Neural cell (in vitro differentiated cells): Measurements from ENCODE around the gene KRT40. TPM values are rescaled to one million over a fixed set of nuclear protein-coding genes. Genes with fewer than 3 reads are reported as not detected.

Experiments used
- H2AFZ ChIP-seq: fragments of 200-600, 300-800 bp; sonication (generic), shearing (Covaris generic); 2 replicates; pipeline ENCODE4 v1.6.0; 2014; ENCODE audit warnings: low read depth, mild to moderate bottlenecking, antibody characterized with exemption, low read length, moderate library complexity
- H3F3A ChIP-seq: fragments of 200-600 bp; shearing (Covaris generic); 2 replicates; pipeline ENCODE4 v1.6.1; 2016; ENCODE audit warnings: mild to moderate bottlenecking, moderate library complexity, mixed read lengths, antibody characterized with exemption, low read length; ENCODE audit not compliant: insufficient read depth, poor library complexity, severe bottlenecking
- H3K27ac ChIP-seq: fragments of 200-600, 300-800 bp; sonication (generic), shearing (Covaris generic); 2 replicates; pipeline ENCODE4 v1.5.1; 2014; ENCODE audit warnings: mild to moderate bottlenecking, low read length, moderate library complexity
- H3K27me3 ChIP-seq: fragments of 300-800, 200-600 bp; sonication (generic), shearing (Covaris generic); 2 replicates; pipeline ENCODE4 v1.6.0; 2014; ENCODE audit warnings: mild to moderate bottlenecking, low read depth, low read length, moderate library complexity; ENCODE audit not compliant: insufficient read depth
- H3K36me3 ChIP-seq: fragments of 300-800, 200-600 bp; sonication (generic), shearing (Covaris generic); 2 replicates; pipeline ENCODE4 v1.5.1; 2014; ENCODE audit warnings: mild to moderate bottlenecking, antibody characterized with exemption, low read length, moderate library complexity; ENCODE audit not compliant: insufficient read depth
- H3K4me2 ChIP-seq: fragments of 300-800, 200-600 bp; sonication (generic), shearing (Covaris generic); 2 replicates; pipeline ENCODE4 v1.6.0; 2014; ENCODE audit warnings: mild to moderate bottlenecking, low read length
- H3K4me3 ChIP-seq: fragments of 300-800, 200-600 bp; sonication (generic), shearing (Covaris generic); 2 replicates; pipeline ENCODE4 v1.5.1; 2014; ENCODE audit warnings: mild to moderate bottlenecking, low read length, moderate library complexity
- H3K79me2 ChIP-seq: fragments of 200-600 bp; shearing (Covaris generic); replicated peaks from 2 replicates; pipeline ENCODE4 v1.6.0; 2014; ENCODE audit warnings: mild to moderate bottlenecking, low read length, moderate library complexity; ENCODE audit not compliant: insufficient read depth
- H3K9ac ChIP-seq: fragments of 300-800, 200-600 bp; sonication (generic), shearing (Covaris generic); 2 replicates; pipeline ENCODE4 v1.6.1; 2016; ENCODE audit warnings: mild to moderate bottlenecking, low read length, mixed read lengths
- H3K9me2 ChIP-seq: fragments of 200-600 bp; shearing (Covaris generic); 2 replicates; pipeline ENCODE4 v1.6.1; 2016; ENCODE audit warnings: mild to moderate bottlenecking, low read length, mixed read lengths; ENCODE audit not compliant: insufficient read depth
- H3K9me3 ChIP-seq: fragments of 200-600, 300-800 bp; sonication (generic), shearing (Covaris generic); 2 replicates; pipeline ENCODE4 v1.6.1; 2016; ENCODE audit warnings: mild to moderate bottlenecking, mixed run types, low read length, moderate library complexity, mixed read lengths
- H4K20me1 ChIP-seq: fragments of 200-600 bp; shearing (Covaris generic); 2 replicates; pipeline ENCODE4 v1.6.1; 2016; ENCODE audit warnings: mild to moderate bottlenecking, mixed run types; ENCODE audit not compliant: insufficient read depth
- CTCF ChIP-seq: fragments of 450-650 bp; IDR thresholded peaks from 2 replicates; pipeline ENCODE4 v1.5.1; 2014; ENCODE audit warnings: antibody characterized with exemption, mild to moderate bottlenecking, moderate library complexity; ENCODE audit not compliant: poor library complexity, severe bottlenecking
- EP300 ChIP-seq: fragments of 450-650 bp; conservative IDR thresholded peaks from 2 replicates; pipeline ENCODE4 v1.6.1; 2014; ENCODE audit warnings: antibody characterized with exemption, mild to moderate bottlenecking, moderate library complexity; ENCODE audit not compliant: poor library complexity, severe bottlenecking
- EZH2 ChIP-seq: fragments of 200-600, 300-800 bp; shearing (Covaris generic), sonication (generic); IDR thresholded peaks from 2 replicates; pipeline ENCODE4 v1.6.1; 2014; ENCODE audit warnings: antibody characterized with exemption, low read length, borderline replicate concordance, mild to moderate bottlenecking; ENCODE audit not compliant: insufficient read depth, poor library complexity, severe bottlenecking
- MXI1 ChIP-seq: fragments of 450-650 bp; conservative IDR thresholded peaks from 2 replicates; pipeline ENCODE4 v1.6.1; 2014; ENCODE audit warnings: antibody characterized with exemption, mild to moderate bottlenecking; ENCODE audit not compliant: poor library complexity, severe bottlenecking
- POLR2AphosphoS5 ChIP-seq: IDR thresholded peaks from 2 replicates; pipeline ENCODE4 v1.6.1; 2012
- RAD21 ChIP-seq: fragments of 450-650 bp; conservative IDR thresholded peaks from 2 replicates; pipeline ENCODE4 v1.6.1; 2014; ENCODE audit warnings: antibody characterized with exemption, mild to moderate bottlenecking, moderate library complexity
- SMC3 ChIP-seq: fragments of 450-650 bp; conservative IDR thresholded peaks from 2 replicates; pipeline ENCODE4 v1.6.1; 2014; ENCODE audit warnings: antibody characterized with exemption, mild to moderate bottlenecking, moderate library complexity; ENCODE audit not compliant: poor library complexity
- TAF1 ChIP-seq: IDR thresholded peaks from 2 replicates; pipeline ENCODE4 v1.6.1; 2012; ENCODE audit warnings: low read depth
- polyA plus RNA-seq: library from polyadenylated mRNA; depleted of rRNA; stranded (reverse); fragments of >200 nt; gene quantifications from 2 replicates; pipeline ENCODE4 v1.2.3, GENCODE V29; 2014
- TF ChIP-seq, protein P1 (sequence below): IDR thresholded peaks from 2 replicates; pipeline ENCODE4 v1.6.1; 2012; ENCODE audit warnings: borderline replicate concordance

The KRT40 gene
- polyA plus RNA-seq, 1 donor from 2014 or later: not detected

DNA sequence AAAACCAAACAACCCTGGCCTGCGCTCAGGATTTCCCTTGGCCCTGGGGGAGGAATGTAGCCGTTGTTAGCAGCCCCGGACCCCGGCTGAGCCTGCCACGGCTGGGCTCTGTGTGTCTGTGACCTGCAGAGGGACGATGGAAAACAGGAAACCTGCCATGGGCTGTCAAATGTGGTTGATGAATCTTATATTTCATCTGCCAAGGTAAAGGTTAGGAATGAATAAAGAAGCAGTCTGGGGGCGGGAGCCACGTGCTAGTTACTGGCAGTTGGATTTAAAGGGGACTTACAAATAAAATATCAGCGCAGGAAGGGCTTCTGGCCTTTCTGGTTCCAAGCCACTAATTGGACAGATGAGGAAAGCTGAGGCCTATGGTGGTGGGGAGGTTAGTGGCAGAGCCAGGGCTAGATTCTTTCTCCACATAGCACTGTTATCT, 46.7 kb downstream of the KRT40 start, which contains the start of gene KRT23:
TSS of gene KRT23 (minus strand) at position 263 of the 436 bp plus-strand sequence. CDS start 1,043 bp downstream, outside the sequence.
- no peak within 1 kb of the TSS for H3K4me2 ChIP-seq
- no peaks in the 10 kb centered on the region for H3K27me3 ChIP-seq
- no peaks in the 10 kb centered on the region for H4K20me1 ChIP-seq
- H3K9me3 ChIP-seq: no peaks in the 10 kb centered on the region
- no peak within 1 kb of the TSS for H2AFZ ChIP-seq
- H3K9ac ChIP-seq: no peak within 1 kb of the TSS
- H3K27ac ChIP-seq: no peak within 1 kb of the TSS
- no peaks in the 10 kb centered on the region for H3K36me3 ChIP-seq
- no peaks in the 10 kb centered on the region for H3F3A ChIP-seq
- no peaks in the 10 kb centered on the region for H3K79me2 ChIP-seq
- H3K4me3 ChIP-seq: no peak within 1 kb of the TSS
- TF ChIP-seq EP300 (no peak), SMC3 (no peak), EZH2 (no peak), CTCF (no peak), POLR2AphosphoS5 (no peak), RAD21 (no peak), MXI1 (no peak), TAF1 (no peak)
- TF ChIP-seq, protein P1, sequence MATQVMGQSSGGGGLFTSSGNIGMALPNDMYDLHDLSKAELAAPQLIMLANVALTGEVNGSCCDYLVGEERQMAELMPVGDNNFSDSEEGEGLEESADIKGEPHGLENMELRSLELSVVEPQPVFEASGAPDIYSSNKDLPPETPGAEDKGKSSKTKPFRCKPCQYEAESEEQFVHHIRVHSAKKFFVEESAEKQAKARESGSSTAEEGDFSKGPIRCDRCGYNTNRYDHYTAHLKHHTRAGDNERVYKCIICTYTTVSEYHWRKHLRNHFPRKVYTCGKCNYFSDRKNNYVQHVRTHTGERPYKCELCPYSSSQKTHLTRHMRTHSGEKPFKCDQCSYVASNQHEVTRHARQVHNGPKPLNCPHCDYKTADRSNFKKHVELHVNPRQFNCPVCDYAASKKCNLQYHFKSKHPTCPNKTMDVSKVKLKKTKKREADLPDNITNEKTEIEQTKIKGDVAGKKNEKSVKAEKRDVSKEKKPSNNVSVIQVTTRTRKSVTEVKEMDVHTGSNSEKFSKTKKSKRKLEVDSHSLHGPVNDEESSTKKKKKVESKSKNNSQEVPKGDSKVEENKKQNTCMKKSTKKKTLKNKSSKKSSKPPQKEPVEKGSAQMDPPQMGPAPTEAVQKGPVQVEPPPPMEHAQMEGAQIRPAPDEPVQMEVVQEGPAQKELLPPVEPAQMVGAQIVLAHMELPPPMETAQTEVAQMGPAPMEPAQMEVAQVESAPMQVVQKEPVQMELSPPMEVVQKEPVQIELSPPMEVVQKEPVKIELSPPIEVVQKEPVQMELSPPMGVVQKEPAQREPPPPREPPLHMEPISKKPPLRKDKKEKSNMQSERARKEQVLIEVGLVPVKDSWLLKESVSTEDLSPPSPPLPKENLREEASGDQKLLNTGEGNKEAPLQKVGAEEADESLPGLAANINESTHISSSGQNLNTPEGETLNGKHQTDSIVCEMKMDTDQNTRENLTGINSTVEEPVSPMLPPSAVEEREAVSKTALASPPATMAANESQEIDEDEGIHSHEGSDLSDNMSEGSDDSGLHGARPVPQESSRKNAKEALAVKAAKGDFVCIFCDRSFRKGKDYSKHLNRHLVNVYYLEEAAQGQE: no peak
- H3K9me2 ChIP-seq: no peaks in the 10 kb centered on the region

DNA sequence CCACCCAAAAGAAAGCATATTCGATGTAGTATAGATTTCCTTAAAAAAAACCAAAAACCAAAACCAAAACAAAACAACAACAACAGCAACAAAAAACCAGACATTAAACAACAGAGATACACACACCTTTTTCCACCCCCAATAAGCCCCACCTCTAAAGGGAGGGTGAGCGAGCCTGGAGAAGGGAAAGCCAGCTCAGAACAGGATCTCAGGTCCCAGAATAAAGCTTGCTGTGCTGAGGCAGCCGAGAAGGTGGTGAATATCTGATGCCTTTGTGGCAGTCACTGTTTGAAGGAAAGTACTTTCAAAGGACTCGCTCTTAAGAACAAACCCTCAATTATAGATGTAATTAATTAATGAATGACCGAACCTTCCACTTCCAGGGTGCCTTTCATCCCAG, 47.1 kb downstream of the KRT40 start:
- Histone ChIP-seq H3K9ac (no peak overlapping the region), H3K36me3 (no peaks in the 10 kb centered on the region), H3K79me2 (no peaks in the 10 kb centered on the region), H3K9me2 (no peaks in the 10 kb centered on the region), H2AFZ (no peak overlapping the region), H3K27me3 (no peaks in the 10 kb centered on the region), H3K27ac (no peak overlapping the region), H3F3A (no peaks in the 10 kb centered on the region), H4K20me1 (no peaks in the 10 kb centered on the region), H3K4me2 (no peak overlapping the region), H3K4me3 (no peak overlapping the region), H3K9me3 (no peaks in the 10 kb centered on the region)
- TF ChIP-seq TAF1: no peak
- no peak for TF ChIP-seq CTCF
- TF ChIP-seq EP300: no peak
- no peak for TF ChIP-seq SMC3
- no peak for TF ChIP-seq POLR2AphosphoS5
- no peak for TF ChIP-seq EZH2
- TF ChIP-seq, protein P1: no peak
- TF ChIP-seq MXI1: no peak
- TF ChIP-seq RAD21: no peak
